ENCODE results near the gene CCM2.

The CCM2 gene

DNA sequence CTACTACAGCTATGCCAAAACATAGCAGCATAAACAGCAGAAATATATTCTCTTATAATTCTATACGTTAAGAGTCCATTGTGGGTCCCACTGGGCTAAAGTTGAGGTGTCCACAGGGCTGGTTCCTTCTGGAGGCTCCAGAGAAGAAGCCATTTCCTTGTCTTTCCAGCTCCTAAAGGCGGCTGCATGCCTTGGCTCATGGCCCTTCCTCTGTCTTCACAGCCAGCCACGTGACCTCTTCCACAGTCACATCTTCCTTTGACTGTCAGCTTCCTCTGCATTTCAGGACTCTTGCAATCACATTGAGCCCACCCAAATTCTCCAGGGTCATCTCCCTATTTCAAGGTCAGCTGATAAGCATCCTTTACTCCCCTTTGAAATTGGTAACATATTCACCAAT, 71.5 kb downstream of the CCM2 start:
- DNase-seq = no peak

DNA sequence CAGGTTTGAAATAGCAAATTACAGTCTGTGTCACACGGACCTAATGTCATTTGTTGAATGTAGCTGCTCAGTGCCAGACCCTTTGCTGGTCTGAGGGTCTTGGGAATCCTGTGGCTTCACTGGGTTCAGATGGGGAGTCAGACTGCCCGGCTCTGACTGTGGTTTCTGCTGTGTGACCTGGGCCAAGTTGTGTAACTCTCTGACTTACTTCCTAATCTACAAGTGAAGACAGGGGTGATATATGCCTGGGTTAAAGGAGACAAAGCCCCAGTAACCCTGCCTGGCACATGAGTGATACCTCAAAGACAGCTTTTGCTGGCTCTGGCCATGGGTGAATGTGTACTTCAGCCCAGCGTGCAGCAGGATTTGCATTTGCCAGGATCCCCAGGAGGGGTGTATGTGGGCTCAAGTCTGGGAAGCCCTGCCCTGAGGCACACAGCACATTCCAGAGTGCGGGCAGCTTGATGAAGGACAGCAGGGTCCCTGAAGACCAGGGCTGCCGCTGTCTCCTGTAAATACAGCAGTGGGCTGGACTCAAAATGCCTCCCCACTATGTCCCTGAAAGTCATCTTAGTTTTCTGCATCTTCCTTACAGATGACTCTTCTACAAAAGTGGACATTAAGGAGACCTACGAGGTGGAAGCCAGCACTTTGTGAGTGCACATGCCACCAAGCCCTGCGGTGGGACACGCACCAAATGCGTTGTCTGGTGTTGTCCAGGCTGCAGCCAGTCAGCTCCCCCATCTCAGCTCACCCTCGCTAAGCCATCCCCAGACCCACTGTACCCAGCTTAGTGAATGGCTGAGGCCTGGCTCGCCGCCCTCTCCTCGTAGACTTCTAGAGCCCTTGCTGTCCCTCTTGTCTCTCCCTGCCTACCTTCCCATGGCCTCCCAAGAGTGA, 72.4 kb downstream of the CCM2 start:
- no peak for DNase-seq

DNA sequence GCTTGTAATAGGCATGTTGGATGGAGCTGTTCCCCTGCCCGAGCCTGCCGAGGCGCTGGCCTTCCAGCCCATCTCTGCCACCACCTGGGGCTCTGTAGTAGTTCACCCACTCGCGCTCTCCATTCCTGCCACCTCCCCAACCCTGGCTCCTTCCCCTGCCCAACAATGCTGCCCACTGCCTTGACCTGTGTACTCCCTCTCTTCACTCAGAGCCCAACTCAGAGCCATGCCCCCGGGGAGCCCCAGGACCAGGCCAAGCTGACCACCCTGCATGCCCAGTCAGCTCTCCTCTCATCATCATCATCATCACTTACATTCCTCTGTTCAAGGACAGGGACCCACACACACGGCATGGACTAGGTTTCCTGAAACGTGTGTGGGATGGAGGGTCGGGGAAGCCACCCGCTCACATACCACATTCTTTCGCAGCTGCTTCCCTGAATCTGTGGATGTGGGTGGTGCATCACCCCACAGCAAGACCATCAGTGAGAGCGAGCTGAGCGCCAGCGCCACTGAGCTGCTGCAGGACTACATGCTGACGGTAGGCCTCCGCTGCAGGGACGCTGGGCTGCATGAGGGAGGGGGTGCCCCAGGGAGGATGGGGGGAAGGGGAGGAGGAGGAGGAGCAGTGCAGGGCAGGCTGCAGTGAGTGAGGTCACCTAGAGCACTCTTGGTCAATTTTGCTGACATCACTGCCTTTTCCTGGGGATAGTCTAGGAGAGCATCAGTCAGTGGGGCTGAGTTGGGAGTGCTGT, 73.2 kb downstream of the CCM2 start:
- no peak for DNase-seq

- no peak for DNase-seq
Measured at GRCh38 chr7:45073786-45074527, 74.0 kb downstream of the CCM2 start.

DNA sequence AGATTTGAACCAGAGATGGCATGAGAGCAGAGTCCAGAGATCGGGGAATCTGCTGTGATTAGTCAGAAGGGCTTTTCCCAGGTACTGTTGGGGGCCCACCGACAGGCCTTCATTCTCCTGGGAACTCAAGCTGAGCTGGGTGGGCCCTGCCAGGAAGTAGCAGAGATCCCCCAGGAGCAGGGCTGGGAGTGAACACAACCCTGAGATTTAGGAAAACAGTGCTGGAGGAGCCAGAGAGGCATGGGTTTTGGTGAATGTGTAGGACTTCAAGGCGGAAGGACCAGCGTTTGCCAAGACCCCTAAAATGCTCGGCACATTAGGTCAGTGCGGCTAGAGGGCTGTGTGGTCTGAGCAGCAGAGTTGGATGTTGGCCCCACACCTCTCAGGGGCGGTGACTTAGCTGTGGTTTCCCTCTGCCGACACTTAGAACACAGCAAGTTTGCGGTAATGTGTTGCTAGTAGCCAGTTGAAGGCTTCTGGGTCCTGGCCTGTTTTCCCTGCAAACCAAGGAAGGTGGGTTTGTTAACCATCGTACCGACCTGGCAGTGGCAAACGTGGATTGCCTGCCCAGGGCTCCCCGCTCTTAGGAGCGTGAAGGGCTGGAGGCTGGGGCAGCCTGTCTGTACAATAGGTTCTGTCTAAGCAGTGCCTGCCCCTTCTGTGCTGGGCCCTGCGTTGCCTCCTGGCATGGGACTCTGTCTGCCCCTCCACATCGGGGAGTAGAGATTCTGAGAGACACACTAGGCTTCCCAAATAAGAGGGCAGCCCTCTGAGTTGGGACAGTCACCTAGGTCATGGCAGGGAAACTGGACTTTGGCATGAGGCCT, 74.7 kb downstream of the CCM2 start:
- DNase-seq = no peak

DNA sequence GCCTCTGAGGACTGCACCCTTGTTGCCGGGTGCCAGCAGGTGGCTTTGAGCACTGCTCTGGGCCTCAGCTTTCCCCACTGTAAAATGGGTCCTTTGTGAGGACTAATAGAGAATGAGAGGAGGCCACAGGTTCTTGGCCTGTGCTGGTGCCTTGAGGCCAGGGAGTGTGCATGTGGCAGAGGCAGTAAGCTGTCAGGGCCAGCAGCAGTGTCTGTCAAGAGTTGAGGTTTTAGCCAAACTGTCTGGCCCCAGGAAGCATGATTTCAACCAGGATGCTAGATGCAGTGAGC, 75.3 kb downstream of the CCM2 start:
- no peak for DNase-seq

- DNase-seq = no peak
Measured at GRCh38 chr7:45075871-45076796, 76.1 kb downstream of the CCM2 start.

GRCh38 chr7:45076946-45077345, 76.9 kb downstream of the CCM2 start:
- no peak for DNase-seq

GRCh38 chr7:45077579-45077978, 77.6 kb downstream of the CCM2 start:
- DNase-seq = no peak

- DNase-seq = no peak
Measured at GRCh38 chr7:45078125-45078681, 78.2 kb downstream of the CCM2 start.

DNA sequence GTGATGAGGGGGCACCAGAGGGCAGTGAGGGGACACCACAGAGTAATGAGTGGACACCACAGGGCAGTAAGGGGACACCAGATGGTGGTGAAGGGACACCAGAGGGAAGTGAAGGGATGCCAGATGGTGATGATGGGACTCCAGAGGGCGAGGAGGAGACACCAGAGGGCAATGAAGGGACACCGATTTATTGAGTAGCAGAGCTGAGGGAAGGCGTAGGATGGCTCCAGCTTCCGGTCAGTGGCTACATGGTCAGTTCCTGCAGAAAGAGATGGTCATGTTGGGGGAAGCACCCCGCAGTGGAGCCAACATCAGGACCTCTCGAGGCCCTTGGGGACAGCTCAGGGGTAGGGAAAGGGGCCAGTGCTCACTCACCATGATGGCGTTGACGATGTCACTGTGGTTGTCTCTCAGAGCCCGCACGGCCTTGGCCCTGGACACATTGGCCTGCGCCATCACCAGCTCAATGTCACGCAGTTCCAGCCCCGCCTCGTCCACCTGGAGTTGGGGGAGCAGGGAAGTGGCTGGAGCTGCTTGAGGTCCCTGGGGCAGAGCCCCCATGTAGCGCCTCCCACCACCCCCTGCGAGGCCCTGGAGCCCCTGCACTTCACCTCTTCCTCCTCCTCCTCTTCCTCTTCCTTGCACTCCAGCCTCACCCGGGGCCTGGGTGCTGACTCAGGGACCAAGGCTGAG, 80.4 kb downstream of the CCM2 start:
- no peak for DNase-seq

- DNase-seq = no peak
Measured at GRCh38 chr7:45080958-45081669, 81.1 kb downstream of the CCM2 start.

DNA sequence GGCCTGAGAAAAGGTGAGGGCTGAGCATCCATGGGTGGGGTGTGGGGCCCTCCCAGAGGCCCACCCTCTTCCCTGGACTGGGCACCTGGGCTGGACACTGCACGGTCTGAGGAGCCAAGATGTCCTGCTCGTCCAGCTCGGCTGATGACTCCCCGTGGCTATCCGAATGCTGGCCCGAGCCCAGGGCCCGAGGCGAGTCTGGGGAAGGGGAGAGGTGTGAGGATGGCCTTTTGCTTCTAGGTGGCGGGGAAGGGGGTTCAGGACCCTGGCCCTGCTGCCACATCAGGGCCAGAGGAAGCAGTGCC, 81.6 kb downstream of the CCM2 start:
- no peak for DNase-seq

- DNase-seq = no peak
Measured at GRCh38 chr7:45082031-45082830, 82.2 kb downstream of the CCM2 start.

GRCh38 chr7:45082831-45083331, 82.9 kb downstream of the CCM2 start:
- DNase-seq = no peak

GRCh38 chr7:45084336-45084735, 84.3 kb downstream of the CCM2 start:
- DNase-seq = no peak

DNA sequence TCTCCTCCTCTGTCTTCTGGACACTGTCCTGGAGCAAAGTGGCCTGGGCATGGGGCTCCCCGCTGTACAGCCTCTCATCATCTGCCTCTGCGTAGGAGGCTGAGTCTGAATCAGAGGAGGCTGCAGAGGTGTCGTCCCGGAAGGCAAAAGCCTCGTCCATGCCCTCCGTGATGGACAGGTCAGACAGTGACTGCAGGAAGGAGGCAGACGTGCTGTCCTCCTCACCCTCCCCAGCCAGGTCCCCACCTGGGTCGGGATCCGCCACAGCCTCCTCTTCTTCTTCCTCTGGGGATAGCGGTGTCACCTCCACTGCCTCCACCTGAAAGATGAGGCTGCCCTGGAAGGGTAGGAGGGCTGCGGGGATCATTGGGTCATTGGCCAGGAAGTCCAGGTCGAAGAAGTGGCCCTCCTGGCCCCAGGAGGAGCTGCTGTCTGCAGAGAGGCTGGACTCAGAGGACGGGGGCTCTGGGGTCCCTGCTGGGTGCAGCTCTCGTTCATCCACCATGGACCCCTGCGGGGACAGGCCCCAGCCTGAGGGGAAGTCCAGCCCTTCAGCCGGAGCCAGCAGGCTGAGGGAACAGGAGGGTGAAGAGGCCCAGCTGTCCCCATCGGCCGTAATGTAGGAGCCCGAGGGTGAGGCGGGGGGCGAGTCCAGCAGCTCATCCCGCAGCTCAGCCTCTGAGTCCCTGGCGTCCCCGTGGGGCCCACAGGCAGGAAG, 85.1 kb downstream of the CCM2 start:
- no peak for DNase-seq

GRCh38 chr7:45085619-45086200, 85.7 kb downstream of the CCM2 start:
- DNase-seq = no peak

Data from GOT3 (cell line).